PC-9 (cell line): Measurements from ENCODE around the gene PCNX1. TPM values are rescaled to one million over a fixed set of nuclear protein-coding genes. Genes with fewer than 3 reads are reported as not detected.

Experiments
- BruUV-seq: library from RNA; stranded (reverse); fragments of 400-500 nt; replicated peaks from 2 replicates; lab custom pipeline; 2021; lab: Mats Ljungman, UMichigan
- CTCF ChIA-PET: fragments of 300-600 bp; sonication (Branson Sonifier 250); formaldehyde crosslinking; loops from one replicate; lab custom pipeline; 2022; ENCODE audit warnings: antibody characterized with exemption; lab: Charles Lee
- POLR2A ChIA-PET: fragments of 300-600 bp; sonication (Branson Sonifier 250); formaldehyde crosslinking; loops from one replicate; lab custom pipeline; 2022; ENCODE audit warnings: antibody characterized with exemption; ENCODE audit not compliant: unreplicated experiment; lab: Charles Lee
- DNase-seq, 2 experiments: peaks; one replicate each; pipeline versions ENCODE4 v3.0.0 to v3.0.0-alpha.2; 2015 to 2022; ENCODE audit warnings: mixed read lengths in 1 of 2
- H2AFZ ChIP-seq: fragments of 200-600 bp; sonication (generic); 2 replicates; pipeline ENCODE4 v1.8.1; 2017; ENCODE audit warnings: antibody characterized with exemption
- H3F3A ChIP-seq: fragments of 200-600 bp; sonication (generic); 2 replicates; pipeline ENCODE4 v1.8.1; 2017; ENCODE audit warnings: antibody characterized with exemption, mild to moderate bottlenecking, low read depth; ENCODE audit not compliant: insufficient read depth
- H3K27ac ChIP-seq: fragments of 200-600 bp; sonication (generic); 2 replicates; pipeline ENCODE4 v1.6.1; 2016; ENCODE audit warnings: mixed run types
- H3K27me3 ChIP-seq: fragments of 200-600 bp; sonication (generic); 2 replicates; pipeline ENCODE4 v1.6.1; 2016; ENCODE audit warnings: low read depth, mixed run types; ENCODE audit not compliant: insufficient read depth
- H3K36me3 ChIP-seq: fragments of 200-600 bp; sonication (generic); 2 replicates; pipeline ENCODE4 v1.6.1; 2016; ENCODE audit warnings: low read depth, mixed run types
- H3K4me1 ChIP-seq: fragments of 200-600 bp; sonication (generic); replicated peaks from 2 replicates; pipeline ENCODE4 v1.6.1; 2016; ENCODE audit warnings: mixed run types; ENCODE audit not compliant: insufficient read depth
- H3K4me2 ChIP-seq: fragments of 200-600 bp; sonication (generic); 2 replicates; pipeline ENCODE4 v1.6.1; 2017; ENCODE audit warnings: mixed run types
- H3K4me3 ChIP-seq: fragments of 200-600 bp; sonication (generic); 2 replicates; pipeline ENCODE4 v1.6.1; 2016; ENCODE audit warnings: mixed run types
- H3K79me2 ChIP-seq: fragments of 200-600 bp; sonication (generic); 2 replicates; pipeline ENCODE4 v1.6.1; 2017; ENCODE audit warnings: low read depth, mixed run types
- H3K9me2 ChIP-seq: fragments of 200-600 bp; sonication (generic); 2 replicates; pipeline ENCODE4 v1.8.1; 2017; ENCODE audit warnings: mild to moderate bottlenecking; ENCODE audit not compliant: insufficient read depth
- H3K9me3 ChIP-seq: fragments of 200-600 bp; sonication (generic); 2 replicates; pipeline ENCODE4 v1.8.1; 2016; ENCODE audit warnings: low read depth; ENCODE audit not compliant: insufficient read depth
- H4K20me1 ChIP-seq: fragments of 200-600 bp; sonication (generic); 2 replicates; pipeline ENCODE4 v1.8.1; 2017; ENCODE audit not compliant: insufficient read depth
- EZH2 ChIP-seq: fragments of 200-600 bp; sonication (generic); IDR thresholded peaks from 2 replicates; pipeline ENCODE4 v1.8.0; 2017; ENCODE audit warnings: antibody characterized with exemption, low read depth
- intact Hi-C: fragments of 100-400 bp; cut with micrococcal nuclease; formaldehyde crosslinking; loops from one replicate; pipeline ENCODE4 v1.10.0; 2022; ENCODE audit not compliant: unreplicated experiment
- total RNA-seq: library from RNA; stranded (reverse); gene quantifications from 2 replicates; pipeline ENCODE4 v1.2.3, GENCODE V29; 2021
- TF ChIP-seq, protein P1 (sequence below): fragments of 200-600 bp; sonication (generic); conservative IDR thresholded peaks from 2 replicates; pipeline ENCODE4 v1.6.1; 2017; ENCODE audit warnings: mixed run types, antibody characterized with exemption, mild to moderate bottlenecking, moderate library complexity

PCNX1 gene
- total RNA-seq, 1 experiment from 2014 or later = 37.6 TPM

GRCh38 chr14:71054706-71055105 lies 147.4 kb downstream of the PCNX1 start:
- ChIA-PET POLR2A (no interaction called here), CTCF (no interaction called here)
- Histone ChIP-seq H3K4me1 (no peaks in the 10 kb centered on the region), H4K20me1 (no peaks in the 10 kb centered on the region), H3F3A (peaks cover 9% of the 10 kb centered on the region), H3K36me3 (peaks cover 10% of the 10 kb centered on the region), H3K27me3 (no peaks in the 10 kb centered on the region), H3K9me3 (no peaks in the 10 kb centered on the region), H3K79me2 (no peaks in the 10 kb centered on the region), H3K9me2 (no peaks in the 10 kb centered on the region), H3K4me3 (no peak overlapping the region), H3K4me2 (no peak overlapping the region), H3K27ac (no peak overlapping the region), H2AFZ (no peak overlapping the region)
- no peak for DNase-seq
- intact Hi-C loops = no loop called here
- no TSS peak for BruUV-seq
- no peak for TF ChIP-seq EZH2
- TF ChIP-seq, protein P1, sequence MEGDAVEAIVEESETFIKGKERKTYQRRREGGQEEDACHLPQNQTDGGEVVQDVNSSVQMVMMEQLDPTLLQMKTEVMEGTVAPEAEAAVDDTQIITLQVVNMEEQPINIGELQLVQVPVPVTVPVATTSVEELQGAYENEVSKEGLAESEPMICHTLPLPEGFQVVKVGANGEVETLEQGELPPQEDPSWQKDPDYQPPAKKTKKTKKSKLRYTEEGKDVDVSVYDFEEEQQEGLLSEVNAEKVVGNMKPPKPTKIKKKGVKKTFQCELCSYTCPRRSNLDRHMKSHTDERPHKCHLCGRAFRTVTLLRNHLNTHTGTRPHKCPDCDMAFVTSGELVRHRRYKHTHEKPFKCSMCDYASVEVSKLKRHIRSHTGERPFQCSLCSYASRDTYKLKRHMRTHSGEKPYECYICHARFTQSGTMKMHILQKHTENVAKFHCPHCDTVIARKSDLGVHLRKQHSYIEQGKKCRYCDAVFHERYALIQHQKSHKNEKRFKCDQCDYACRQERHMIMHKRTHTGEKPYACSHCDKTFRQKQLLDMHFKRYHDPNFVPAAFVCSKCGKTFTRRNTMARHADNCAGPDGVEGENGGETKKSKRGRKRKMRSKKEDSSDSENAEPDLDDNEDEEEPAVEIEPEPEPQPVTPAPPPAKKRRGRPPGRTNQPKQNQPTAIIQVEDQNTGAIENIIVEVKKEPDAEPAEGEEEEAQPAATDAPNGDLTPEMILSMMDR = no peak

- no peaks in the 10 kb centered on the region for H3F3A ChIP-seq
- TF ChIP-seq, protein P1 = no peak
- no peak for TF ChIP-seq EZH2
- ChIA-PET POLR2A (no interaction called here), CTCF (interaction anchor here (0.7 kb wide), 1 partner anchor 487 kb away, joined by 7 read pairs; no protein-coding TSS in a partner anchor)
- peaks cover 21% of the 10 kb centered on the region for H3K36me3 ChIP-seq
- DNase-seq = no peak
- no peak overlapping the region for H3K4me2 ChIP-seq
- H3K79me2 ChIP-seq = no peaks in the 10 kb centered on the region
- no peak overlapping the region for H2AFZ ChIP-seq
- no peaks in the 10 kb centered on the region for H4K20me1 ChIP-seq
- intact Hi-C loops = no loop called here
- no TSS peak for BruUV-seq
- H3K9me2 ChIP-seq = no peaks in the 10 kb centered on the region
- H3K9me3 ChIP-seq = no peaks in the 10 kb centered on the region
- no peaks in the 10 kb centered on the region for H3K4me1 ChIP-seq
- no peak overlapping the region for H3K27ac ChIP-seq
- no peak overlapping the region for H3K4me3 ChIP-seq
- no peaks in the 10 kb centered on the region for H3K27me3 ChIP-seq
Observed at GRCh38 chr14:71056168-71056567, 148.9 kb downstream of the PCNX1 start.

DNA sequence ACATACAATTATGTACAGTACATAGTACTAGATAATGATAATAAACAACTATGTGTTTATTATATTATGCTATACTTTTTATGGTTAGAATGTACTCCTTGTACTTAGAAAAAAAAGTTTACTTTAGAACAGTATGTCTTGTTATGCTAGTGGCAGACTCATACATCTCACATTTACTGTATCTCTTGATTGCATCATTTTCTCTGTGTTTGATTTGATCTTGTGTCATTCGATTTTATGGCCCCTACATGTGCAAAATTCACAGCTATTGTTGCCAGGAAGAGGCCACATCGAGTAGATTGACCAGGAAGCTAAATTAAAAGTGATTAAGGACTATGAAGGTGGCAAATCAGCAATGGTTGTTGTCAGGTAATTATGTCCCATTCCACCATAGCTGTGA lies 153.0 kb downstream of the PCNX1 start:
- H3K4me1 ChIP-seq = no peaks in the 10 kb centered on the region
- H3K36me3 ChIP-seq = peaks cover 24% of the 10 kb centered on the region
- H3K4me3 ChIP-seq = no peak overlapping the region
- H3F3A ChIP-seq = 0 out of 2 replicates have a peak, but pooled peaks cover 3% of the 10 kb centered on the region
- BruUV-seq = no TSS peak
- H3K27me3 ChIP-seq = no peaks in the 10 kb centered on the region
- H3K27ac ChIP-seq = no peak overlapping the region
- intact Hi-C loops = no loop called here
- no peak overlapping the region for H2AFZ ChIP-seq
- H3K9me2 ChIP-seq = no peaks in the 10 kb centered on the region
- no peak overlapping the region for H3K4me2 ChIP-seq
- H3K9me3 ChIP-seq = peaks cover 11% of the 10 kb centered on the region; the same call in 1 of the 2 replicates
- no peak for DNase-seq
- no peaks in the 10 kb centered on the region for H3K79me2 ChIP-seq
- H4K20me1 ChIP-seq = no peaks in the 10 kb centered on the region
- POLR2A ChIA-PET = no interaction called here
- CTCF ChIA-PET = no interaction called here
- TF ChIP-seq, protein P1 = no peak
- TF ChIP-seq EZH2 = no peak
